Measurements from ENCODE around the gene SNF8.
"Not testable (repeated sequence)": the region's sequence is repeated elsewhere in the genome, so short reads cannot be mapped to it uniquely, and the experiment has no call there.

SNF8 gene

GRCh38 chr17:48961516-48962233 lies 17.0 kb upstream of the SNF8 start:
- in situ Hi-C loops (cut with HindIII; ENCODE audit: low sequenced_read_pairs), result no loop called here

GRCh38 chr17:48960834-48961515 lies 16.3 kb upstream of the SNF8 start:
- in situ Hi-C loops (cut with HindIII; ENCODE audit: low sequenced_read_pairs), result no loop called here
- H3K4me3 ChIP-seq (ENCODE audit: low read depth, low read length), result no peak overlapping the region
- DNase-seq (ENCODE audit: low read depth), result no peak
- no peak for TF ChIP-seq CTCF (IDR thresholded peaks at IDR 0.05; ENCODE audit: low read depth, low read length, missing control alignments)

More at GRCh38 chr17:48961516-48962233, 17.0 kb upstream of the SNF8 start:
- H3K4me3 ChIP-seq (ENCODE audit: low read depth, low read length), result no peak overlapping the region
- TF ChIP-seq CTCF (IDR thresholded peaks at IDR 0.05; ENCODE audit: low read depth, low read length, missing control alignments), result no peak
- DNase-seq (ENCODE audit: low read depth), result no peak

- DNase-seq (ENCODE audit: low read depth), result no peak
- peak; percentile 70 for TF ChIP-seq CTCF (IDR thresholded peaks at IDR 0.05; ENCODE audit: low read depth, low read length, missing control alignments)
- in situ Hi-C loops (cut with HindIII; ENCODE audit: low sequenced_read_pairs), result no loop called here
Measured at GRCh38 chr17:48954300-48954755, 9.7 kb upstream of the SNF8 start.

GRCh38 chr17:48952904-48953303 lies 8.3 kb upstream of the SNF8 start:
- no peak for TF ChIP-seq CTCF (IDR thresholded peaks at IDR 0.05; ENCODE audit: low read depth, low read length, missing control alignments)
- in situ Hi-C loops (cut with HindIII; ENCODE audit: low sequenced_read_pairs), result no loop called here
- DNase-seq (ENCODE audit: low read depth), result no peak
- H3K4me3 ChIP-seq (ENCODE audit: low read depth, low read length), result no peak overlapping the region

More at GRCh38 chr17:48954300-48954755, 9.7 kb upstream of the SNF8 start:
- H3K4me3 ChIP-seq (ENCODE audit: low read depth, low read length), result no peak overlapping the region

- no peak overlapping the region for H3K4me3 ChIP-seq (ENCODE audit: low read depth, low read length)
- no peak for DNase-seq (ENCODE audit: low read depth)
- in situ Hi-C loops (cut with HindIII; ENCODE audit: low sequenced_read_pairs), result no loop called here
- no peak for TF ChIP-seq CTCF (IDR thresholded peaks at IDR 0.05; ENCODE audit: low read depth, low read length, missing control alignments)
Measured at GRCh38 chr17:48951572-48951971, 6.9 kb upstream of the SNF8 start.

- DNase-seq (ENCODE audit: low read depth); in situ Hi-C loops (cut with HindIII; ENCODE audit: low sequenced_read_pairs): not testable (repeated sequence)
- H3K4me3 ChIP-seq (ENCODE audit: low read depth, low read length), result peak overlapping the region; percentile 95
Measured at GRCh38 chr17:48945261-48945651, 614 bp upstream of the SNF8 start.

GRCh38 chr17:48933035-48933434 lies 11.6 kb downstream of the SNF8 start:
- DNase-seq (ENCODE audit: low read depth), result no peak
- in situ Hi-C loops (cut with HindIII; ENCODE audit: low sequenced_read_pairs), result no loop called here
- H3K4me3 ChIP-seq (ENCODE audit: low read depth, low read length), result no peak overlapping the region
- no peak for TF ChIP-seq CTCF (IDR thresholded peaks at IDR 0.05; ENCODE audit: low read depth, low read length, missing control alignments)
